Ovary (tissue), 9 donors: ENCODE results near the gene FAM53B. TPM values are rescaled to one million over a fixed set of nuclear protein-coding genes. Genes with fewer than 3 reads are reported as not detected.

Source experiments
- DNase-seq, 5 donors: peaks; one replicate each; pipeline ENCODE4 v3.0.0-alpha.2; 2019 to 2020
- H3K27ac ChIP-seq, 2 donors: fragments of 200-600 bp; one replicate each; pipeline versions ENCODE4 v1.5.1 to v1.8.0; 2019 to 2022
- H3K27me3 ChIP-seq: fragments of 200-600 bp; one replicate; pipeline ENCODE4 v1.8.0; 2022
- H3K36me3 ChIP-seq: fragments of 200-600 bp; sonication (generic); one replicate; pipeline ENCODE4 v1.5.1; 2019
- H3K4me1 ChIP-seq: one replicate; pipeline ENCODE4 v1.8.1; 2013; ENCODE audit warnings: mild to moderate bottlenecking, moderate library complexity; ENCODE audit not compliant: insufficient read depth
- H3K4me3 ChIP-seq: fragments of 200-600 bp; sonication (generic); one replicate; pipeline ENCODE4 v1.5.1; 2017
- H3K9me3 ChIP-seq, 2 donors: fragments of 200-600 bp in 1 of 2; sonication (generic) in 1 of 2; one replicate each; pipeline versions ENCODE4 v1.5.1 to v1.8.1; 2013 to 2019; ENCODE audit warnings: mild to moderate bottlenecking in 1 of 2, moderate library complexity in 1 of 2
- EP300 ChIP-seq: sonication (generic); formaldehyde crosslinking; IDR thresholded peaks from one replicate; pipeline ENCODE4 v1.6.1; 2017; ENCODE audit warnings: antibody characterized with exemption
- POLR2A ChIP-seq: fragments of 450-650 bp; IDR thresholded peaks from one replicate; pipeline ENCODE4 v1.6.1; 2017; ENCODE audit warnings: antibody characterized with exemption, mild to moderate bottlenecking, moderate library complexity
- WGBS, 3 donors: extraction: QIAGEN DNeasy Blood & Tissue Kit in 1 of 3; methylation state at CpG; one replicate each; pipeline versions ENCODE4 v1.1.5 to v1.1.7; 2013 to 2017; 5-methylcytosine and 5-hydroxymethylcytosine counted together
- intact Hi-C, 4 donors: fragments of 100-400 bp; cut with DNase I; formaldehyde crosslinking; loops; one replicate each; pipeline versions ENCODE4 v1.11.0 to v1.15.1; 2022 to 2023
- polyA plus RNA-seq, 2 donors: library from polyadenylated mRNA; stranded (reverse); fragments of 200-250 nt in 1 of 2; fragments of 350-450 nt in 1 of 2; fragmentation: Illumina TruSeq in 1 of 2; extraction: RNeasy Lipid Tissue Mini Kit (QIAGEN cat#74804) in 1 of 2; gene quantifications; one replicate each; pipeline ENCODE4 v1.2.3, GENCODE V29; 2013 to 2014
- total RNA-seq, 7 donors: library from RNA; depleted of rRNA in 2 of 7; stranded (reverse); fragments of >200 nt in 2 of 7; fragmentation: NEBNext Ultra II Directional in 3 of 7; extraction: Animal tissue kit (Norgen Biotek cat#: 25700) in 3 of 7; gene quantifications; one replicate each; pipeline versions ENCODE4 v1.1.0 to v1.2.4, GENCODE V29; 2016 to 2023
- TF ChIP-seq, protein P1 (sequence below), 3 donors: fragments of 450-650 bp in 2 of 3; fragments of 200-600 bp in 1 of 3; IDR thresholded peaks; one replicate each; pipeline versions ENCODE4 v1.5.1 to v1.8.0; 2016 to 2022; ENCODE audit warnings: antibody characterized with exemption in 3 of 3, mild to moderate bottlenecking in 1 of 3
- donor health status: DM: no; HTN: no; CAD: no; lungs with moderate emphysema.
- donor health status: DM: no; HTN: no; CAD: no.
- donor health status: Bipolar disorder and iron deficiency.
- donor health status: DM: yes; HTN: yes; CAD: no.
- donor health status: DM: no; HTN: no; CAD: no.
- donor health status: DM: yes; HTN: yes; CAD: no.

The FAM53B gene
- total and polyA plus RNA-seq, 9 donors = 9.7 to 77.6 (median 45.5) TPM

DNA sequence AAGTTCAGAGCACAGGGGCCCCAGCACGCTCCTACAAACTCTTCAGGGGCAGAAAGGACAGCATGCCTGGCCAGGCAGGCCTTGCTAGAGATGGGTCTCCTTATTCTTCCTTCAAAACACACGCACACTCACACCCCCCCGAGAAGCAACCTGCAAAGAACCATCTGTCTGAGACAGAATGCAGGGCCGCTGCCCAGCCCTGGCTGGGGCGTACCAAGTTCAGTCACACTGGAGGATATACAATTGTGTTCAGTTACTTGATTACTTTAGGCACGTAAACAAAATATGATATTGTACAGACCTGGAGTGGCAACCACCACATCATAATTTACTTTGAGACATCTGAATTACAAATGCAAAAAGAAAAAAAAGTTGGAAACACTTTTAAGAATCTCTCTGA is 5.7 kb downstream of the FAM53B start:
- Histone ChIP-seq H3K4me1 (peaks cover 63% of the 10 kb centered on the region), H3K27me3 (no peaks in the 10 kb centered on the region), H3K27ac (peak overlapping the region; percentile 58 to 78), H3K36me3 (no peaks in the 10 kb centered on the region), H3K9me3 (no peaks in the 10 kb centered on the region), H3K4me3 (no peak overlapping the region)
- TF ChIP-seq POLR2A = no peak
- TF ChIP-seq, protein P1, sequence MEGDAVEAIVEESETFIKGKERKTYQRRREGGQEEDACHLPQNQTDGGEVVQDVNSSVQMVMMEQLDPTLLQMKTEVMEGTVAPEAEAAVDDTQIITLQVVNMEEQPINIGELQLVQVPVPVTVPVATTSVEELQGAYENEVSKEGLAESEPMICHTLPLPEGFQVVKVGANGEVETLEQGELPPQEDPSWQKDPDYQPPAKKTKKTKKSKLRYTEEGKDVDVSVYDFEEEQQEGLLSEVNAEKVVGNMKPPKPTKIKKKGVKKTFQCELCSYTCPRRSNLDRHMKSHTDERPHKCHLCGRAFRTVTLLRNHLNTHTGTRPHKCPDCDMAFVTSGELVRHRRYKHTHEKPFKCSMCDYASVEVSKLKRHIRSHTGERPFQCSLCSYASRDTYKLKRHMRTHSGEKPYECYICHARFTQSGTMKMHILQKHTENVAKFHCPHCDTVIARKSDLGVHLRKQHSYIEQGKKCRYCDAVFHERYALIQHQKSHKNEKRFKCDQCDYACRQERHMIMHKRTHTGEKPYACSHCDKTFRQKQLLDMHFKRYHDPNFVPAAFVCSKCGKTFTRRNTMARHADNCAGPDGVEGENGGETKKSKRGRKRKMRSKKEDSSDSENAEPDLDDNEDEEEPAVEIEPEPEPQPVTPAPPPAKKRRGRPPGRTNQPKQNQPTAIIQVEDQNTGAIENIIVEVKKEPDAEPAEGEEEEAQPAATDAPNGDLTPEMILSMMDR (IDR thresholded peaks at IDR 0.05) = no peak
- WGBS, 3 donors = 13 to 27% (median 19%) methylated on average over 6 of the region's 6 CpGs
- intact Hi-C loops = loop anchor here in 2 of 4 donors (5.0 kb wide), 2 partner anchors 36 to 91 kb away; no protein-coding TSS in a partner anchor
- no peak for DNase-seq

DNA sequence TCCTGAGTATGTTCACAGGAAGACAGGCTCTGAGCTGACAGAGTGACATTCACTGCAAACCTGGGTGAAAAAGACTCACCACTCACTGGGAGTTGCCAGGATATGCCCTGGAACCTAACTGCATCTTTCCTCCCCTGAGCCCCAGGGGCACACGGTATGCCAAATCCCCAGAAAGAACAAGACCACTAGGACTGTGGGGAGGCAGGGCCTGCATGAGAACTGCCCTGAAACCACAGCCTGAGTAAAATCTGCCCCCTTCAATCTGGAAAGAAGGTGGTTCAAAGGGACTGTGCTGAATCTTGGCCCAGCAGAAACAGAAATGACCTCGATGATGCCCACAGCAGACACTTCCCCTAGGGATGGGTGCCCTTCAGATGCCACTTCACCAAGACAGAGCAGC is 6.5 kb downstream of the FAM53B start:
- TF ChIP-seq EP300 (no peak), POLR2A (no peak)
- TF ChIP-seq, protein P1 (IDR thresholded peaks at IDR 0.05) = no peak
- 42 to 53% (median 43%) methylated on average over 2 of the region's 2 CpGs for WGBS, 3 donors
- intact Hi-C loops = loop anchor here in 2 of 4 donors (5.0 kb wide), 2 partner anchors 35 to 90 kb away; no protein-coding TSS in a partner anchor
- DNase-seq = no peak
- Histone ChIP-seq H3K9me3 (no peaks in the 10 kb centered on the region), H3K36me3 (no peaks in the 10 kb centered on the region), H3K4me3 (no peak overlapping the region), H3K27me3 (no peaks in the 10 kb centered on the region), H3K27ac (peak overlapping the region; percentile 58 to 78), H3K4me1 (peaks cover 70% of the 10 kb centered on the region)

DNA sequence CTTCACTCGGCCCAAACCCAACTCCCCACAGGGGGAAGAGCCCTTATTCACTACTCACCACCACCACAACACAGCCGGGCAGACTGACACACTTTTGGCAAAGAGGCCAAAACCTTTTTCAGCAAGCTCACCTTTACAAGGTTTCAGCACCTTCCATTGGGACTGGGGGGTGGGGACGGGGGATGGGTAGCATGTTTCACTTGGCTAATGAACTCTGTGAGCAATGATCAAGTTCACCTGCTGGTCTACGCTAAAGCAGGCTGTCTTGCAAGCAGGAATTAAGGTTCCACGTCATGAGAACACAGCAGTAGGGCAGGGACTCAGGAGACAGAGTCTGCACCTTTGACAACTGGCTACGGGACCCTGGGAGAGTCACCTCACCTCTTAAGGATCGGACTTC is 7.0 kb downstream of the FAM53B start:
- H3K27ac ChIP-seq = peak overlapping the region in 1 of 2 donors; percentile 78
- no peak overlapping the region for H3K4me3 ChIP-seq
- intact Hi-C loops = loop anchor here in 2 of 4 donors (5.0 kb wide), 2 partner anchors 35 to 90 kb away; no protein-coding TSS in a partner anchor
- H3K27me3 ChIP-seq = no peaks in the 10 kb centered on the region
- DNase-seq = no peak
- TF ChIP-seq, protein P1 (IDR thresholded peaks at IDR 0.05) = no peak
- TF ChIP-seq EP300 (no peak), POLR2A (no peak)
- H3K4me1 ChIP-seq = peaks cover 72% of the 10 kb centered on the region
- no peaks in the 10 kb centered on the region for H3K36me3 ChIP-seq
- no peaks in the 10 kb centered on the region for H3K9me3 ChIP-seq
- WGBS, 3 donors = 46 to 53% (median 49%) methylated on average over 7 of the region's 7 CpGs

DNA sequence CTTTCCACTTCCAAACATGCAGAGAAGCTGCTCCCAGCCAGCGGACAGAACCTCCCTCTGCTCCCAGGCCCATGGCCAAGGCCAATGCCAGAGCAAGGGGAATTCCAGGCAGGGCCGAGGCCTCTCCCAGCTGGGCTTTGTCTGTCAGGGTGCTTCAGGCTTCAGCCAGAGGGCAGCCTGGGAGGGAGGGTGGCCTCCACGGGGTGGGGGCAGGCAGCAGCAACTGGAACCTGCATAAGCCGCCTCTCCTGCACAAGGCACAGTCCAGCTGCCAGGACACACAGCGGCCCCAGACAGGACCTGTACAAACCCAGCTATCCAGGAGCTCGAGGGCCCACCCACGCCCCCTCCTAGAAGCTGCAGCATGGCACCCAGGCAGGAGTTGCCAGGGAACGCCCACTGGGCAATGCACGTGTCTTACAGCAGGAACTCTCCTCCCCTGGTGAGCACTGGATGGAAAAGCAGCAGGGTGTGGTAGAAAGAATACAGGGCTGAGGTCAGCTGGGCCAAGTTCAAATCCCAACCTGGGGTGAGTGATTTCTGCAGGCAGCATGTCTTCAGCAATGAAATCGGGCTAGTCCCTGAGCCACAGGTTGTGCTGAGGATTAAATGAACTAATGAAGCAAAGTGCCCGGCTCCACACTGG is 7.6 kb downstream of the FAM53B start:
- WGBS, 3 donors = 5 to 17% (median 8%) methylated on average over 10 to 11 of the region's 11 CpGs
- H3K27me3 ChIP-seq = no peaks in the 10 kb centered on the region
- no peaks in the 10 kb centered on the region for H3K36me3 ChIP-seq
- H3K4me3 ChIP-seq = no peak overlapping the region
- TF ChIP-seq POLR2A = no peak
- DNase-seq = peak; percentile 88 to 95 (median 92)
- H3K27ac ChIP-seq = peak overlapping the region in 1 of 2 donors; percentile 78
- no peaks in the 10 kb centered on the region for H3K9me3 ChIP-seq
- H3K4me1 ChIP-seq = peaks cover 77% of the 10 kb centered on the region
- intact Hi-C loops = loop anchor here in 2 of 4 donors (5.0 kb wide), 2 partner anchors 34 to 89 kb away; no protein-coding TSS in a partner anchor
